ENCODE measurements around the gene ZC3HAV1.

DNA sequence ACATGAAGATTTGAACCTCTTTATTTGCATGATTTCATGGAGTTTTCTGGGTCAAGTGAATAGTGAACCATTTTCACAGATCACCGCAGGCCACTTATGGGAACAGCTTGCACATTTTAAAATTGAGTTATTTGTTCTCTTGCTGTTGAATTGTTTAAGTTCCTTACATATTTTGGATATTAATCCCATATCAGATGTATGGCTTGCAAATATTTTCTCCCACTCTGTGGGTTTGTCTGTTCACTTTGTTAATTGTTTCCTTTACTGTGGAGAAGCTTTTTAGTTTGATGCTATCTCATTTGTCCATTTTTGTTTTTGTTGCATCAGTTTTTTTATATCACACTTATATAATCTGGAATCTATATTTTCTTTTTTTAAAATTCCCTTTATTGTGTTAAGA, 59.6 kb downstream of the ZC3HAV1 start:
- TF ChIP-seq CTCF (conservative IDR thresholded peaks at IDR 0.05; ENCODE audit: low read length), result no peak
- TF ChIP-seq EZH2phosphoT487 (IDR thresholded peaks at IDR 0.05; ENCODE audit: borderline replicate concordance, low read depth, low read length), result no peak

Data from OCI-LY7 (cell line).